GM21576 (cell line): ENCODE data around the gene NLGN2.
"Not testable (repeated sequence)": the region's sequence is repeated elsewhere in the genome, so short reads cannot be mapped to it uniquely, and the experiment has no call there.

Source experiments
- ATAC-seq: cut with Tn5 transposase; IDR thresholded peaks from one replicate; pipeline ENCODE4 v1.9.1; 2021; ENCODE audit warnings: mild to moderate bottlenecking, moderate library complexity; ENCODE audit not compliant: unreplicated experiment

NLGN2 gene

GRCh38 chr17:7407485-7408251 is at the start of gene NLGN2:
Gene NLGN2 (plus strand): TSS chr17:7407845. CDS start chr17:7408256, 411 bp downstream.
- ATAC-seq, result no peak

GRCh38 chr17:7361906-7362305 is 45.7 kb upstream of the NLGN2 start:
- ATAC-seq, result no peak

DNA sequence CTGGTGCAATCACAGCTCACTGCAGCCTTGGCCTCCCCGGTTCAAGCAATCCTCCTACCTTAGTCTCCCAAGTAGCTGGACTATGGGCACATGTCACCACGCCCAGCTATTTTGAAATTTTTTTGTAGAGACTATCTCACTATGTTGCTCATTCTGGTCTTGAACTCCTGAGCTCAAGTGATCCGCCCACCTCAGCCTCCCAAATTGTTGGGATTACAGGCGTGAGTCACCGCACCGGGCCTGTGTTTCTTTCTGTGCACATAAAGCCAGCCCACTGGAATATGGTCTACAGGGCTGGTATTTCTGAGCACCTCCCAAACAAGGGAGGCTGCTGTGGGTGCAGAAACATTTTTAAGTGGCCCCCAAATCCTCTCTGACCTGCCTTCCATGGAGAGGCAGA is 44.3 kb upstream of the NLGN2 start:
- no peak for ATAC-seq

GRCh38 chr17:7365963-7366362 is 41.7 kb upstream of the NLGN2 start:
- not testable (repeated sequence) for ATAC-seq

DNA sequence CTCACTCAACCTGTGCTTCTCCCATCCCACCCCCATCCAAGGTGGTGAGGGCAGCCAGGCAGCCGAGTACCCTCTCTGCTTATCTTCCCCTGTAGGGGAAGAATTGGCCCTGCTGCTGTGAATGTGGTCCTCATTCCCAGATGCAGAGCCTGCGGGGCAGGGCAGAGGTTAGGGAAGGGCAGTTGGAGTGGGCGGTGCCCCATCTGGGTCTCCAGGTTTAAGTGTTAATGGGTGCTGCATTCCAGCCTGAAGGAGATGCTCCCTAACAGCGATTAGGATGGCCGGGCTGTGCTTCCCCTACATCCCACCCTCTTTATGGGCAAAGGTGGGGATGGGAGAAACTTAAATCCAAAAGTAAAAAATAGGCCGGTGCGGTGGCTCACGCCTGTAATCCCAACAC is 40.6 kb upstream of the NLGN2 start:
- ATAC-seq, result no peak

- ATAC-seq, result no peak
Measured at GRCh38 chr17:7367918-7368598, 39.6 kb upstream of the NLGN2 start.

DNA sequence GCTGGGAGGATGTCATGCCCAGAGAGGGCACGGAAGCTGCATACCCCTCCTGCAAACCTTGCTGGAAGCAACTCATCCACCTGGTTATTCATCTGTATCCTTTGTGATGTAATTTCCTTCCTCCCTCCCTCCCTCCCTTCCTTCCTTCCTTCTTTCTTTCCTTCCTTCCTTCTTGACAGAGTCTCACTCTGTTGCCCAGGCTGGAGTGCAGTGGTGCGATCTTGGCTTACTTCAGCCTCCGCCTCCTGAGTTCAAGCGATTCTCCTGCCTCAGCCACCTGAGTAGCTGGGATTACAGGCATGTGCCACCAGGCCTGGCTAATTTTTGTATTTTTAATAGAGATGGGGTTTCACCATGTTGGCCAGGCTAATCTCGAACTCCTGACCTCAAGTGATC is 39.0 kb upstream of the NLGN2 start:
- not testable (repeated sequence) for ATAC-seq

DNA sequence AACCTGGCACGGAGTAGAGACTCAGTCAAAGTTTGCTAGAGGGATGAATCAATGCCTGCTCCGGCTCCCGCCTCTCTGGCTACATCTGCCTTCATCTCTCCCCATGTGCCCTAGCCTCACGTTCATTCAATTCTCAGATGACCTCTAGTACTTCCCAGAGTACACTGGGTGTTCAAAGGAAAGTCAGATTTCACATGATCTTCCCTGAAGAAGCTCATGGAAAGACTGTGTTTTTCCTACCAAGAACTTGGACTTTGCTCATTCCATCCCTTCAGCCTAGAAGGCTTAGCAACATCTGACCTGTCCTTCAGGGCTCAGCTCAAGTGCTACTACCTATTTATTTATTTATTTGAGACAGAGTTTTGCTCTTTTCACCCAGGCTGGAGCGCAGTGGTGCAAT is 37.8 kb upstream of the NLGN2 start:
- ATAC-seq, result no peak

DNA sequence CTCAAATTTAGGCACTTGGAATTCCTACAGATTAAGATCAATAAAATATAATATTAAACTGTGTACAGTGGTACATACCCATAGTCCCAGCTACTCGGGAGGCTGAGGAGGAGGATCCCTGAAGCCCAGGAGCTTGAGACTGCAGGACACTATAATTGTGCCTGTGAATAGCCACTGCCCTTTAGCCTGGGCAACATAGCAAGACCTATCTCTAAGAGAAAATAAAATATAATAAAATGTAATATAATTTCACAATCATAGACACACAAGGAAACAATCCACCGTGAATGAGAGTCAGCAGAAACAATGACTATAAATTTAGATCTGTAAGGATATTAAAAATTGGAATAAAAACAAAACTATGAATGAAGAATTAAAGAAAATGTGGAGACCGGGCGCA is 36.8 kb upstream of the NLGN2 start:
- ATAC-seq, result no peak

GRCh38 chr17:7374353-7374752 is 33.3 kb upstream of the NLGN2 start:
- ATAC-seq, result no peak

- no peak for ATAC-seq
Measured at GRCh38 chr17:7379134-7379533, 28.5 kb upstream of the NLGN2 start.

DNA sequence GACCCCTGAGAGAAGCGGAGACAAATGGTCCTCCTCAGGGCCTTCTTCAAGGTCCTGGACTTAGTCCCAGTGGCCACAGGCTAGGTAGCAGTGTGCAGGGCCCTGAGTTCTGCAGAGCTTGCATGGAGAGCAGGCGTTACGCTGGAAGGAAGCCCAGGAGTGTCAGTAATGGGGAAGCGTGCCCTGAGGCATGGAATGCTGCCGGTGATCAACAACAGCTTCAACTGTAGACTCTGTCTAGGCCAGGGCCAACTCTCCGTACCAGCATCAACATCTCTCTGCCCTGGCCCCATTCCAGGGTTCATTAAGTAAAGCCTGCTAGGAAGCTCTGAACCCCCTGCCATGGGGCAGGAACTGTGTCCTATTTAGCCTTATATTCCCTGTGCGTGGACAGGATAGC is 27.3 kb upstream of the NLGN2 start:
- ATAC-seq, result no peak

DNA sequence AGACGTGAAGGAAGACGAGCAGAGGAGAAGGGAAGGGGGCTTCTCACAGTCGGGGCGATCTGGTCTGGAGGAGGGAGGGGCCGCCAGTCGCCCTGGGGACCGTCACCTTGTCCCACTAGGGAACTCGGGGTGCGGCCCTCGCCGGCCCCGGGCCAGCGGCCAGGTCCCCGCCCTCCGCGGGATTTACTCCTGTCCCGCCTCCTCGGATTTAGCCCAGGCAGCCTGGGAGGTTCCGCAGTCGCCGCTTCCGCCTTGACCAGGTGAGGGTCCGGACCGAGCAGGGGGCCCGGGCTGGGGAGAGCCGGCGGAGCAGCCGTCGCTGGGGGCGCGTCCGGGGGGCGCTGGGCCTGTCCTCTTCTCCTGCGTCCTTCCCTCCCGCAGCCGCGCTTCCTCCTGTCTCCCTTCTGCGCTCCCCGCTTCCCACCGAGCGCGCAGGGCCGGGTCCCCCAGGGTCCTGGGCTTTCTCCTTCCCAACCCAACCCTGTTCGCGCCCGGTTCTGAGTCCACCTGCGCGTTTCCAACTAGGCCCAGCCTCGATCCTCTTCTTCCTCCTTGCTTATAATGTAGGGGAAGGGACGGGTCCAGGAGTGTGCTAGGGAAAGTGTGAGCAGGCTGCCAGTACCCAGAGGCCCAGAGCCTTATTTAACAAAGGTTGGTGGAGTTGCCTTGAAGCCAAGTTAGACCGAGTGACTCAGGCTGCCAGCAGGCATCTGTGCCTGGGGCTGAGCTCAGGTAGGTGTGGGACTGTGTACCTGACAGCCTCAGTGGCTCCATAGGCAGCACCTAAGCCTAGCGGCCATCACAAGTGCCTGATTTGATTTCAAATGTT is 26.6 kb upstream of the NLGN2 start, which contains the start of gene TNK1:
Gene TNK1, plus strand, starts transcription at position 235 of the 829 bp plus-strand sequence. CDS start 1,838 bp downstream, outside the sequence.
- no peak for ATAC-seq

GRCh38 chr17:7382901-7383300 is 24.7 kb upstream of the NLGN2 start:
- no peak for ATAC-seq

- no peak for ATAC-seq
Measured at GRCh38 chr17:7383371-7383741, 24.3 kb upstream of the NLGN2 start.

GRCh38 chr17:7383742-7384488 is 23.7 kb upstream of the NLGN2 start:
- no peak for ATAC-seq

DNA sequence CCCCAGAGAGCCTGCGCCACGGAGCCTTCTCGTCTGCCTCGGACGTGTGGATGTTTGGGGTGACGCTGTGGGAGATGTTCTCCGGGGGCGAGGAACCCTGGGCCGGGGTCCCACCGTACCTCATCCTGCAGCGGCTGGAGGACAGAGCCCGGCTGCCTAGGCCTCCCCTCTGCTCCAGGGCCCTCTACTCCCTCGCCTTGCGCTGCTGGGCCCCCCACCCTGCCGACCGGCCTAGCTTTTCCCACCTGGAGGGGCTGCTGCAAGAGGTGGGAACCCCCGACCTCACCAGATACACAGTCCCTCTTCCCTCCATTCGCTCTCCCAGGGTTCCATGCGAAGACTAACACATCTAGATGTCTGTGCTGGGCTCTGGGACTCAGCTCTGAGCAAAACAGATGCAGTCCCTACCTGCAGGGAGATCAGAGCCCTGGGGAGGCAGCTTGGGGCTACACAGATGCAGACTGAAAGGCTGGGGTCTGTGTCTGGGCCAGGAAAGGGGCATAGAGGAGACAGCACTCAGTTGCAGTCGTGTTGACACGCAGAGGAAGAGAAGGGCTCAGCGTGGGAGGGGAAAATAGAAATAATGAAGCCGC is 23.1 kb upstream of the NLGN2 start:
- ATAC-seq, result no peak

- ATAC-seq, result no peak
Measured at GRCh38 chr17:7388856-7389255, 18.8 kb upstream of the NLGN2 start.

DNA sequence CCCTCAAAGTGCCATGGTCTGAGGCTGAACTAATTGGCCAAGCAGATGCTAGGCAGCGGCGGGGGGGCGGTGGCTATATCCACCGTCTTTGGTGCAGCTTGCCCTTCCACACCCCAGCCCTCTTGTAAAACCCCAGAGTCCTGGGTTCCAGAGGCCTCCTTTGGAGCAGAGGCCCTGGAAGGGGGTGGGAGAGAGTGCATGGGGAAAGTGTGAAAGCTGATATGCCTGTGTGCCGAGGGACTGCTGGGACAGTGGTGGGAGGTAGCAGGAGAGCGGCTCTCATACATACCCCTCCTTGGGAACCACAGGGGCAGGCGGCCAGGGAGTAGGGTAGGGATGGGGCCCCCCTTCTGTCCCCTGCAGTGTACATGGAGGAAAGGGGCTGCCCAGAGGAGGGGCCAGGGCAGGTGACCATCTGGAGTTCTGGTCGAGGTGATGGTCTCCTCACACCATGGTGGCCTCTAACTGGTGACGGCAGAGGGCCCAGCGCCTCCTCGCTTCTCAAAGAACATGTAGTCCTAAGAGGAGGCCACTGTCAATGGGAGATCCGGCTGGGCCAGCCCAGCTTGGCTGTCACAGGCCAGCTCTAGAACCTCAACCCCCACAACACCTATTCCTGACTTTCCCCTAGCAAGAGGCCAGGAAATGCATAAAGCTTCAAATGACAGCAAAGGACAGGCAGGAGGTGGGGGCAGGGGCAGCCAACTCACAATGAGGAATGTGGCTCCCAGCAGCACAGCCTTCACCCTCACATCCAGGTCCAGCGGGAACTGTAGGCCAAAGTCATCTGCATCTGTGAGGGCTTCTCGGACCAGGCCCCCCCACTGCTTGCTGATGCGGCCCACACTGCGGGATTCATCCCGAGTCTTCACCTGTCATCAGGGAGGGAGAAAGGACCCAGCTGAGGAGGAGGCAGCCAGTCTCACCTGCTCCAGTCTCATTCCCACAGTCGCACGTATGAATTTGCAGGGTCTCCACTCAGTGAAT is 17.4 kb upstream of the NLGN2 start:
- no peak for ATAC-seq
